ENCODE data around the gene ANXA11. TPM values are rescaled to one million over a fixed set of nuclear protein-coding genes. Genes with fewer than 3 reads are reported as not detected.

ANXA11 gene
- total RNA-seq, 2 experiments from 2014 or later: 93.9 to 164 TPM

GRCh38 chr10:80158598-80159127 lies 46.7 kb downstream of the ANXA11 start:
- H3K79me2 ChIP-seq (ENCODE audit: insufficient read depth, low read depth, low read length): no peaks in the 10 kb centered on the region
- no TSS peak for BruUV-seq (replicated peaks)
- ChIA-PET CTCF (ENCODE audit: unreplicated experiment) (no interaction called here), POLR2A (no interaction called here)
- H3K4me3 ChIP-seq (ENCODE audit: low read depth, low read length, poor library complexity, severe bottlenecking): no peak overlapping the region
- DNase-seq (ENCODE audit: low spot score): no peak
- no peaks in the 10 kb centered on the region for H3K9me3 ChIP-seq (ENCODE audit: low read length)
- no peak for TF ChIP-seq EZH2phosphoT487 (IDR thresholded peaks at IDR 0.05; ENCODE audit: borderline replicate concordance, low read depth, low read length)
- TF ChIP-seq, protein P1, sequence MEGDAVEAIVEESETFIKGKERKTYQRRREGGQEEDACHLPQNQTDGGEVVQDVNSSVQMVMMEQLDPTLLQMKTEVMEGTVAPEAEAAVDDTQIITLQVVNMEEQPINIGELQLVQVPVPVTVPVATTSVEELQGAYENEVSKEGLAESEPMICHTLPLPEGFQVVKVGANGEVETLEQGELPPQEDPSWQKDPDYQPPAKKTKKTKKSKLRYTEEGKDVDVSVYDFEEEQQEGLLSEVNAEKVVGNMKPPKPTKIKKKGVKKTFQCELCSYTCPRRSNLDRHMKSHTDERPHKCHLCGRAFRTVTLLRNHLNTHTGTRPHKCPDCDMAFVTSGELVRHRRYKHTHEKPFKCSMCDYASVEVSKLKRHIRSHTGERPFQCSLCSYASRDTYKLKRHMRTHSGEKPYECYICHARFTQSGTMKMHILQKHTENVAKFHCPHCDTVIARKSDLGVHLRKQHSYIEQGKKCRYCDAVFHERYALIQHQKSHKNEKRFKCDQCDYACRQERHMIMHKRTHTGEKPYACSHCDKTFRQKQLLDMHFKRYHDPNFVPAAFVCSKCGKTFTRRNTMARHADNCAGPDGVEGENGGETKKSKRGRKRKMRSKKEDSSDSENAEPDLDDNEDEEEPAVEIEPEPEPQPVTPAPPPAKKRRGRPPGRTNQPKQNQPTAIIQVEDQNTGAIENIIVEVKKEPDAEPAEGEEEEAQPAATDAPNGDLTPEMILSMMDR (conservative IDR thresholded peaks at IDR 0.05; ENCODE audit: low read length): no peak
- no peaks in the 10 kb centered on the region for H3K9me2 ChIP-seq (ENCODE audit: insufficient read depth, low read length)
- intact Hi-C loops (cut with micrococcal nuclease; ENCODE audit: unreplicated experiment): no loop called here
- H4K20me1 ChIP-seq (ENCODE audit: insufficient read depth, low read length): no peaks in the 10 kb centered on the region
- H3K36me3 ChIP-seq (ENCODE audit: insufficient read depth, low read length): peaks cover 80% of the 10 kb centered on the region
- H3K4me1 ChIP-seq (ENCODE audit: insufficient read depth, low read length, poor library complexity, severe bottlenecking): no peaks in the 10 kb centered on the region
- H3K27ac ChIP-seq (ENCODE audit: low read depth, low read length, poor library complexity, severe bottlenecking): no peak overlapping the region
- H2AFZ ChIP-seq (ENCODE audit: low read length): no peak overlapping the region
- no peak overlapping the region for H3K4me2 ChIP-seq (ENCODE audit: low read length)

GRCh38 chr10:80158126-80158525 lies 47.2 kb downstream of the ANXA11 start:
- Histone ChIP-seq H2AFZ (ENCODE audit: low read length) (no peak overlapping the region), H3K4me2 (ENCODE audit: low read length) (no peak overlapping the region), H3K36me3 (ENCODE audit: insufficient read depth, low read length) (peaks cover 80% of the 10 kb centered on the region), H3K27ac (ENCODE audit: low read depth, low read length, poor library complexity, severe bottlenecking) (no peak overlapping the region), H3K4me3 (ENCODE audit: low read depth, low read length, poor library complexity, severe bottlenecking) (no peak overlapping the region), H3K9me2 (ENCODE audit: insufficient read depth, low read length) (no peaks in the 10 kb centered on the region), H3K79me2 (ENCODE audit: insufficient read depth, low read depth, low read length) (no peaks in the 10 kb centered on the region), H3K9me3 (ENCODE audit: low read length) (no peaks in the 10 kb centered on the region), H3K4me1 (ENCODE audit: insufficient read depth, low read length, poor library complexity, severe bottlenecking) (no peaks in the 10 kb centered on the region), H4K20me1 (ENCODE audit: insufficient read depth, low read length) (no peaks in the 10 kb centered on the region)
- TF ChIP-seq, protein P1 (conservative IDR thresholded peaks at IDR 0.05; ENCODE audit: low read length): no peak
- no peak for TF ChIP-seq EZH2phosphoT487 (IDR thresholded peaks at IDR 0.05; ENCODE audit: borderline replicate concordance, low read depth, low read length)
- no peak for DNase-seq (ENCODE audit: low spot score)
- intact Hi-C loops (cut with micrococcal nuclease; ENCODE audit: unreplicated experiment): no loop called here
- BruUV-seq (replicated peaks): no TSS peak
- ChIA-PET CTCF (ENCODE audit: unreplicated experiment) (no interaction called here), POLR2A (interaction anchor here (0.7 kb wide), 1 partner anchor 30 kb away, joined by 3 read pairs; no protein-coding TSS in a partner anchor)

DNA sequence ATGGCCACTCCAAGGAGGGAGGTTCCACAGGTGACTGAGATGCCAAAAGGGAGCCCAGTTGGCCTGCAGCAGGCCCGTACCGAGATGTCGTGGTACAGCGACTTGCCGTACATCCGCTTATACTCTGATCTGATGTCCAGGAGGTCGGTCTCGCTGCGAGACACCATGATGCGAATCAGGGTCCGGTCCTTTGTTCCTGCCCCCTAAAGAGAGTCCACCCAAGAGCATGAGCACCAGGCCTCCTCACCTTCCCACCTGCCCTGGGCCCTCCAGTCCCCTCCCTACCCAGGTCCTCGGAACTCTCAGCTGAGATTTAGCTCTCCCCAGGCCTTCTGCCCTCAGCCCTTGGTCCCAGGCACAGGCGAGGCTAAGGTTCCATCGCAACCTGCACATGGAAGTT lies 47.8 kb downstream of the ANXA11 start:
- Histone ChIP-seq H3K79me2 (ENCODE audit: insufficient read depth, low read depth, low read length) (no peaks in the 10 kb centered on the region), H4K20me1 (ENCODE audit: insufficient read depth, low read length) (no peaks in the 10 kb centered on the region), H3K9me3 (ENCODE audit: low read length) (no peaks in the 10 kb centered on the region), H2AFZ (ENCODE audit: low read length) (no peak overlapping the region), H3K4me2 (ENCODE audit: low read length) (no peak overlapping the region), H3K27ac (ENCODE audit: low read depth, low read length, poor library complexity, severe bottlenecking) (no peak overlapping the region), H3K36me3 (ENCODE audit: insufficient read depth, low read length) (peaks cover 78% of the 10 kb centered on the region), H3K4me3 (ENCODE audit: low read depth, low read length, poor library complexity, severe bottlenecking) (no peak overlapping the region), H3K4me1 (ENCODE audit: insufficient read depth, low read length, poor library complexity, severe bottlenecking) (no peaks in the 10 kb centered on the region), H3K9me2 (ENCODE audit: insufficient read depth, low read length) (no peaks in the 10 kb centered on the region)
- no peak for DNase-seq (ENCODE audit: low spot score)
- BruUV-seq (replicated peaks): no TSS peak
- intact Hi-C loops (cut with micrococcal nuclease; ENCODE audit: unreplicated experiment): no loop called here
- ChIA-PET POLR2A (interaction anchor here (0.7 kb wide), 1 partner anchor 30 kb away, joined by 3 read pairs; no protein-coding TSS in a partner anchor), CTCF (ENCODE audit: unreplicated experiment) (no interaction called here)
- no peak for TF ChIP-seq EZH2phosphoT487 (IDR thresholded peaks at IDR 0.05; ENCODE audit: borderline replicate concordance, low read depth, low read length)
- TF ChIP-seq, protein P1 (conservative IDR thresholded peaks at IDR 0.05; ENCODE audit: low read length): no peak

All from OCI-LY7 (cell line).